GM10266 (cell line): ENCODE results near the gene RCAN2.

Experiments
- DNase-seq: peaks from one replicate; pipeline ENCODE4 v3.0.0; 2012; ENCODE audit errors: extremely low spot score
- CTCF ChIP-seq: IDR thresholded peaks from 2 replicates; pipeline ENCODE4 v1.5.1; 2012; ENCODE audit warnings: mild to moderate bottlenecking, low read depth; ENCODE audit not compliant: control insufficient read depth, insufficient read depth; ENCODE audit errors: missing control alignments

The RCAN2 gene

GRCh38 chr6:46500382-46500781 is 9.1 kb upstream of the RCAN2 start:
- no peak for DNase-seq
- no peak for TF ChIP-seq CTCF

GRCh38 chr6:46491628-46492547 is 639 bp upstream of the RCAN2 start:
- DNase-seq = peak; percentile 69
- TF ChIP-seq CTCF = peak; percentile 64

- TF ChIP-seq CTCF = peak; percentile 7
- DNase-seq = peak; percentile 36
Observed at GRCh38 chr6:46490425-46491200, 636 bp downstream of the RCAN2 start.

- no peak for TF ChIP-seq CTCF
- no peak for DNase-seq
Observed at GRCh38 chr6:46486181-46486580, 5.1 kb downstream of the RCAN2 start.

GRCh38 chr6:46484081-46484820 is 7.0 kb downstream of the RCAN2 start:
- no peak for DNase-seq
- TF ChIP-seq CTCF = no peak

- no peak for TF ChIP-seq CTCF
- DNase-seq = no peak
Observed at GRCh38 chr6:46476301-46476700, 14.9 kb downstream of the RCAN2 start.
